Activated naive CD4-positive, alpha-beta T cell treated with anti-CD3 and anti-CD28 coated beads, Interleukin-2, amount 50 U/mL, for 16 hours (primary cell): ENCODE measurements around the gene CARS1.

Experiments used
- DNase-seq: peaks from one replicate; pipeline ENCODE4 v3.0.0-alpha.2; 2020

Gene CARS1

DNA sequence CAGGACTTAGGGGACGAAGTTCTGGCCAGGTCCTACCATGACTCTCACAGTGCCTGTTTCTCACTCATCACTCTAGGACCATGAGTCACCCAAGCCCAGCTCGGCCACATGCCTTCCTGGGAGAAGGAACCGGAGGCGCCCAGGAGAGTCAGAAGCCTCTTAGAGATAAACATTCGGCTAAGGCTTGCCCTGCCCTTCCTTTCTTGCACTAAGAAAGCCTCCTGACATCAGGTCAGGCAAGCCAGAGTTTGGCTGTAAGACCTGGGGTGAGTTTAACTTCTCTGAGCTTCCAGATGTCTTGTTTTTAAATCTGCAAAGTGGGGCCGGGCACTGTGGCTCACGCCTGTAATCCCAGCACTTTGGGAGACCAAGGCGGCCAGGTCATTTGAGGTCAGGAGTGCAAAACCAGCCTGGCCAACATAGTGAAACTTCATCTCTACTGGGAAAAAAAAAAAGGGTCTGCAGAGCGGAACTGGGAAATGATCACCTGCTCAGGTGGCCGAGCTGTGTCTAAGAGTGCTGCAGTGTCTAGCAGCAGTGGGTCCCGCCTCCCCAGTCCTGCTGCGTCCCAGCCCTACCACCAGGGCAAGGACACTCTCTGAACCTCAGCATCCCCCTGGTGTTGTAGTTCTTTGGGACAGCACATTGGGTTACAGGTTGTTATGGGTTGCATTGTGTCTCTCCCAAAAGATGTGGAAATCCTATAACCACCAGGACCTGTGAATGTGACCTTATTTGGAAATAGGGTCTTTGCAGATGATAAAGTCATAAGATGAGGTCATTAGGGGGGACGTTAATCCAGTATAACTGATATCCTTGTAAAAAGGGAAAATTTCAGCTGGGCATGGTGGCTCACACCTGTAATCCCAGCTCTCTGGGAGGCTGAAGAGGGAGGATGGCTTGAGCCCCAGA, 1.8 kb upstream of the CARS1 start:
- DNase-seq = no peak

DNA sequence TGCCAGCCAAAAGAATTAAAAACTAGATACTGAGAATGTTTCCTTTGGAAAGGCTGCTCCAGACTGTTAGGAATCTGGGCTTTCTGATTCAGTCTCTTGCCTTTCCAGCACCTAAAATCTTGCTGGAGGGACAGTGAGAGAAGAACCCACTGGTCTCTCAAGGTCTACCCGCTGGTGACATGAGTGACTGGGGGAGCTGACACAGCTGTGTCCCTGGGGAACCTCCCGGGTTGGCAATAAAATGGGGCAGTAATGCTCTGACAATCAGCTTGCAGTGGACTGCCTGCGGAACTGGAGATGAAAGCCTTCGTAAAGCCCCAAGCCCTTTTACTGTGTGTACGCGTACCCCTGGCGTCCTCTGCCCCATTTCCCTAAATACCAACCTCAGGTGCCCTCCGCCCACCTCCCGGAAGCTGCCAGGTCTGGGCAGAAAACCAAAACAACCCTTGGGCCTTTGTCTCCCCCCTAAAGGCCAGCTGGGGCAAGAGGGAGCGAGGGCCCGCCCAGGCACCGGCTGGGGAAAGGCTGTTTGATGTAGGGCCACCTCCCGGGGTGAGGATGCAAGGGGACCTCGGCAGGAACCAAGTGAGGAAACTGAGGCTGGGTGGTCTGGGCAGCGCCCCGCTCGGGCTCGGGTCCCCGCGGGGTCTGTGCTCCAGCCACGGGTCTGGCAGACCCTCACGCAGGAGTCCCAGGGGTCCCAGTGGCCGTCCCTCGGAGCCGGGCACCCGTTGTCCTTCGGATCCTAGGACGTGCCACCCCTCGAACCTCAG, 741 bp downstream of the CARS1 start:
- DNase-seq = peak; percentile 40

DNA sequence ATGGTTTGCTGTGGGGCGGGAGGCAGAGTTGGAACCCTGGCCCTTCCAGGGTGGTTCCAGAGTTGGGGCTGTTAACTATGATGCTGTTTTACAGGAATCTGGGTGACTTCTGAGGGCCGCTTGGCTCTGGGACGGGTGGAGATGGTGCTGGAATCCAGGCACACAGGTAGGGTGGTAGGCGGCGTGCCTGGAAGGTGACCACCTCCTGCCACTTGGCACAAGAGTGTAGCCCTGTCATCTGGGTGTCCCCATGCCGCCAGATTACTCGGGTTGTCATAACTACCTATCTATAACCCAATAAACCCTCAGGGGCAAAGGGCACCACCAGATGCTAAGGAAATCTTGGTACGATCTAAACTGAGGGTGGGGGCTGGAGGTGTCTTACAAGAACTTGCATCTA, 1.3 kb downstream of the CARS1 start:
- DNase-seq = no peak

DNA sequence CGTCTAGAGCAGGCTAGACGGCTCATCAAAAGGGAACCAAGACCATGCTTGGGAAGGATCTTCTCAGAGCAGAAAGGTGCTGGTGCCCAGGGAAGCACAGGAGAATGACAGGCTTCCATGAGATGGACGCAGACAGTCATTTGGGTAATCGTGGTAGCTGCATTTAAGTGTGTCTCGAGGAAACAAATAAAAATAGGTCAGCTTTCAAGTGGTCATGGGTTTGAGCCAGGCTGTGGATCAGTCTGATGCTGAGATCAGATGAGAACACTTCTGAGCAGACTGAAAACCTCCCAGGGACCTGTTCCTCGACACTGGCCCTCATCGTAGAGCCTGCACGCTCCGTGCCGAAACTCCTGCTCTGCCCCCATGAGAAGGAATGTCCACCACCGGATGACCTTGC, 4.7 kb downstream of the CARS1 start:
- DNase-seq = no peak

DNA sequence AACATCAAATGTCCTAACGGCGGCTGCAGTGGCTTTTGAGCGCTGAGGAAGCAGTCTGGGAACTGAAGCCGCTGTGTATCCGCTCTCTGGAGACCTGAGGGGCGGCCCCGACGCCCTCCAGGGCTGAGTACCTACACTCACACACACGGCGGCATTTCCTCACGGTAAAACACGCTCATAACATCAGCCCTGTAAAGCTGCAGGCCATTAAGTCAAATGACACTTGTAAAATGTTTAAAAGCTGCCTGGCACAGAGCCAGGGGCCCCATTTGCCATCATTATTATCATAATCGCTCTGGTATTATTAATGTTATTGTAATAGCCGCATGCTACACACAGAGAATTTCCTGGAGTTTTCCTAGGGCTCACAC, 5.1 kb downstream of the CARS1 start:
- no peak for DNase-seq

GRCh38 chr11:3051196-3052108, 5.8 kb downstream of the CARS1 start:
- no peak for DNase-seq

GRCh38 chr11:3050386-3051195, 6.6 kb downstream of the CARS1 start:
- no peak for DNase-seq

DNA sequence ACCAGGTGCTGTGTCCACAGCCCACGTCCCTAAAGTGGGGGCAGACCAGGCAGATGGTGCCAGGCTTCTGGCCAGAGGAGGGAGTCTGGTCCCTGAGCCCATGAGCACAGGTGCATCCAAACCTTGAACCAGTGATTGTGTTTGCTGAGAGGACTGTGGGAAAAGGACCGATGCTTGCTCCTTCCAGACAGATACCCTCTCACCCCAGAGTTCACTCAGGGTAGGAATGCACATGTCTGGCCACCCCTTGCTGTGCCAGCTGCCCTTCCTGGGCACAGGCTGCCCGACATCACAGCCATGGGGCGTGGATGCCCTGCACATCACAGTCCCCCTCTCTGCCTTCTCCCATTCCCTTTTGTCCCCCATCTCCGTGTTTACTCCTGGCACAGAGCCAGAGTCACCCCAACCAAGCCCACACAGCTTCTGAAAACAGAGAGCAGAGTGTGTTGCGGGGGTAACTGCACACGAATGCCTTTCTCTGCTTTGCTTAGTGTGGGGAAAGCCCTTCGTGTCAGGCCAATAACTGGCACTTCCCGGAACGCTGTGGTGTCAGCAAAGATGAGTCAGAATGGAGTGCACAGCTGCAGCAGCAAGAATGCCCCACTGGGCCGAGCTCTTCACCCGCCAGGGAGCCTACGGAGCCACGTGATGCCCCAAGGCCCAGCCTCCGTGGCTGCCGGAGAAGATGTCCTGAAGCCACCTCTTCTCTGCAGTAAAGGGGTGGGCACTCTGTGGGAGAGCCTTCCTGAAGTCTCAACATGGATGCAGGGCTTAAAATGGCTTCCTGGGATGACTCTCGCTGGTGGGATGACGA, 7.6 kb downstream of the CARS1 start:
- no peak for DNase-seq

GRCh38 chr11:3047637-3048036, 9.6 kb downstream of the CARS1 start:
- no peak for DNase-seq

DNA sequence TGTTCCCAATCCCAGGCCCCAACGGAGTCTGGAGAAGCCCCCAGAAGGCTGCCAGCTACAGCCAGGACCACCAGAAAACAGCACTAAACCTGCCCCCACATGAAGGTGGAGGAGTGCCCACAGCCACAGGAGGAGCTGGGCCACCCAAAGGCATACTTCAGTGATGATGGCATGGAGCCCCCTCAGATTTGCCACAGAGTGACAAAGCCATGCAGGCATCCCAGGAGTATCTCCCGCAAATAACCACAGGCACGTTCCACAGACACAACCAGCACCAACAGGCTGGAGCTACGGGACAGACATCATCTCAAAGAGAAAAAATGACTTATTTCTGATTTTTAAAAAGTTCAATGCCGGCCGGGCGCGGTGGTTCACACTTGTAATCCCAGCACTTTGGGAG, 10.6 kb downstream of the CARS1 start:
- DNase-seq = no peak

DNA sequence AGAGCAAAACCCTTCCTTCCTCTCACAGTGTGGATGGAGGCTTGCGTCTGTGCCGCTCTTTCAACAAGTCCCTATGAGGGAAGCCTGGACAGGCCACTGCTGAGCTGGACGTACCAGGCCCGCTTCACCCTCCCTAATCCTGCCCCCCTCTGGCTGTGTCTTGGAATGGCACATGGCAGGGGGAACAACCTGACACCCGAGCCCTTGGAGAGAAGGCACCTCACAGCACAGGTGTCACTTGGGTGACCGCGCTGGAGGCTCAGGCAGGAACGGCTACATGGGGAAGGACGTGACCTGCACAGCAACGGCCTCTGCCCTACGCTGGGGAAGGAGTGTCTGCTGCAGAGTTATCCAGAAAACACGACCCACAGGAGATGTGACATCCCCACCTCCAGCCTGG, 11.0 kb downstream of the CARS1 start:
- DNase-seq = no peak

- DNase-seq = no peak
Measured at GRCh38 chr11:3044915-3045314, 12.3 kb downstream of the CARS1 start.

GRCh38 chr11:3044004-3044403, 13.2 kb downstream of the CARS1 start:
- no peak for DNase-seq

DNA sequence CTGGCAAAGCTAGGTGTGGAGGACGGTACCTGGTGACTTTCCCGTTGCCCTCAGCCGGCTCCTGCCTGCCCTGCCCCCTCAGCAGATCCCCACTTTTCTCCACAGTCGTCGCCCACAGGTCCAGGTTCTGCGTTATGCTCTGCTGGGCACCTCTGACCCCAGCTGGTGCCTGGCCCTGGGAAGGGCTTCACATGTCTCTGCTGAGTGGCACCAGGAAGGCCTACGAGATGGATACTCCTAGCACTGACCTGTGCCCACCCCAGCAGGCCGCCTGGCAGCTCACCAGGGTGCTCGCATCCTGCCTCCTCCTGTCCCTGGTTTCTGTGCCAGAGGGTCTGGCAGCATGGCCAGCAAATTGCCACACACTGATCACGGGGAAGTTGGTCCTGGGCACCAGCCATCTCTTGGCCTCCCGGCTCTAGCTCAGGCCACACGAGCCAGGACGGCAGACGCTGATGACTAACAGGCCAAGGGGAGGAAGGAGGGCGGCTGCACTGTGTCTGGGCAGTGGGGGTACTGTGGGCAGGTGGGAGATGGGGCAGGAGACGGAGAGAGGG, 13.8 kb downstream of the CARS1 start:
- DNase-seq = no peak

DNA sequence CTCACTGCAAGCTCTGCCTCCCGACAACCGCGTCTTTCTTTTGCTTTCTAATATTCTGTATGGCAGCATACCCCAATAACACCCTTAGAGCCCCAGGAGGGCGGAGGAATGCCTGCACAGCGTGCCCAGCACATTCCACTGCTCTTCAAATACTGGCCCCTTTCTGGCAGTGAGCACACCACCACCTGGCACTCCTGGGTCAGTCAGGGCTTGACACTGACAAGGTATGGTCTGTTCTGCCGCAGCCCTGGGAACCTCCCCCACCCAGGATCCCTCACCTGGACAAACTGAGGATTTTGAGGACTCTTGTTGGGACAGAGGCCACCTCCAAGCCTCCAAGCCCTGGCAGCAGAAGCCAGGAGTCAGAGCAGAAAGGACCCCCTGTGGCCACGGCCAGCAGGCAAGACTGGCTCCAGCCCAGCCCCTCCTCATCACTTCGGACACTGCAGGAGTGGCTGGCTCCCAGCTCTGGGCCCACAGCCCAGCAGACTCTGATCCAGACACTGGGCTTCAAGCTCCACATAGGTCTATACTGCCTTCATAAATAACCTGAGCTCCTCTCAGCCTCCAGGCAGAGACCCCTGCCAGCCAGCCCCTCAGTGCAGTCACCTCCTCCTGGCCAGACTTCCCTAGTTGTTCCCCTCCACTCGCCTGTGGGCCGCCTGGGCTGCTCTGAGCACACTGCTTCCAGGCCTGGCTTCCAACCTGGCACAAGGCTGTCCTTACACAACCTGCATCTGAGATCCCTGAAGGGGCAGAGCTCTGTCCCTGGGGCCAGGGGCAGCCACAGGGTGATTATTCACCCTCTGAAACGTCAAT, 14.5 kb downstream of the CARS1 start:
- no peak for DNase-seq

- DNase-seq = no peak
Measured at GRCh38 chr11:3041699-3042441, 15.4 kb downstream of the CARS1 start.

DNA sequence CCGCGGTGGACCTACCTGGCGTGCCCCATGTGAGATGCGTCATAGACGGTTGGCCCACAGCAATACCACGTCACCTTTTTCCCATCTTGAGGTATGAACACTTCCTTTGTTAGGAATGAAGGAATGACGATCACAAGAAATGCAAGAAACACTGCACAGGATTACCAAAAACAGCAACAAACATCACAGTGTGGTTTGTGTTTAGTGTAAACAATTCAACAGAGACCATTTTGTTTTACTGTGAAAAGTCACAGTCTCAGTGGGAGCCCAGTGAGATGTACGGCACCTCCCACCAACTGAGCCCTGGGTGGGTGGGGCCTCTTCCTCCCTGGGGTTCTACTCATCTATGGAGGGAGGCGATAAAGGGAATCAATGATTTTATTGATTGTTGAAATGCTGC, 16.3 kb downstream of the CARS1 start:
- DNase-seq = no peak

GRCh38 chr11:3037945-3038271, 19.3 kb downstream of the CARS1 start:
- no peak for DNase-seq
